H9 (cell line): ENCODE measurements around the gene MRPL48. TPM values are rescaled to one million over a fixed set of nuclear protein-coding genes. Genes with fewer than 3 reads are reported as not detected.
A peak's percentile ranks its signal among the peaks of the same experiment; 100 is the strongest.

Experiments
- DNase-seq: peaks from one replicate; pipeline ENCODE4 v3.0.0-alpha.2; 2017
- H2AFZ ChIP-seq: one replicate; pipeline ENCODE4 v1.6.1; 2013; ENCODE audit warnings: mild to moderate bottlenecking, low read length, control low read depth, moderate library complexity
- H2AK5ac ChIP-seq: 2 replicates; pipeline ENCODE4 v1.6.1; 2013; ENCODE audit warnings: low read length, control low read depth, mixed read lengths; ENCODE audit not compliant: insufficient read length
- H2BK120ac ChIP-seq: one replicate; pipeline ENCODE4 v1.6.1; 2013; ENCODE audit warnings: low read depth, mild to moderate bottlenecking, low read length, control low read depth, inconsistent platforms; ENCODE audit not compliant: poor library complexity, severe bottlenecking
- H2BK12ac ChIP-seq: 2 replicates; pipeline ENCODE4 v1.6.1; 2013; ENCODE audit warnings: low read length, control low read depth, mixed read lengths, low read depth; ENCODE audit not compliant: insufficient read length
- H2BK15ac ChIP-seq: 2 replicates; pipeline ENCODE4 v1.6.1; 2013; ENCODE audit warnings: low read depth, low read length, control low read depth
- H2BK20ac ChIP-seq: one replicate; pipeline ENCODE4 v1.6.1; 2013; ENCODE audit warnings: low read depth, mild to moderate bottlenecking, low read length, control low read depth, inconsistent platforms; ENCODE audit not compliant: poor library complexity, severe bottlenecking
- H2BK5ac ChIP-seq: 2 replicates; pipeline ENCODE4 v1.6.1; 2013; ENCODE audit warnings: low read length, control low read depth, mixed read lengths; ENCODE audit not compliant: insufficient read length
- H3K14ac ChIP-seq: 2 replicates; pipeline ENCODE4 v1.6.1; 2013; ENCODE audit warnings: low read length, control low read depth; ENCODE audit not compliant: insufficient read depth
- H3K18ac ChIP-seq: 2 replicates; pipeline ENCODE4 v1.6.1; 2013; ENCODE audit warnings: low read depth, mild to moderate bottlenecking, mixed read lengths, low read length, control low read depth; ENCODE audit not compliant: insufficient read length
- H3K23ac ChIP-seq: 2 replicates; pipeline ENCODE4 v1.6.1; 2013; ENCODE audit warnings: low read length, control low read depth, mixed read lengths, low read depth; ENCODE audit not compliant: insufficient read length
- H3K23me2 ChIP-seq: 2 replicates; pipeline ENCODE4 v1.6.1; 2013; ENCODE audit warnings: low read depth, mild to moderate bottlenecking, mixed read lengths, low read length, control low read depth; ENCODE audit not compliant: insufficient read length, poor library complexity, severe bottlenecking
- H3K27ac ChIP-seq: 2 replicates; pipeline ENCODE4 v1.5.1; 2013; ENCODE audit warnings: low read length, control low read depth, mixed read lengths, low read depth; ENCODE audit not compliant: insufficient read length
- H3K27me3 ChIP-seq: 2 replicates; pipeline ENCODE4 v1.6.1; 2013; ENCODE audit warnings: low read length, control low read depth, inconsistent platforms; ENCODE audit not compliant: insufficient read depth
- H3K4ac ChIP-seq: 2 replicates; pipeline ENCODE4 v1.6.1; 2013; ENCODE audit warnings: low read depth, mild to moderate bottlenecking, control low read depth, inconsistent platforms, low read length, moderate library complexity
- H3K4me1 ChIP-seq: 2 replicates; pipeline ENCODE4 v1.6.1; 2013; ENCODE audit warnings: low read length, control low read depth, inconsistent platforms; ENCODE audit not compliant: insufficient read depth
- H3K4me2 ChIP-seq: 2 replicates; pipeline ENCODE4 v1.6.1; 2013; ENCODE audit warnings: low read length, control low read depth, mixed read lengths; ENCODE audit not compliant: insufficient read length, insufficient read depth
- H3K56ac ChIP-seq: 2 replicates; pipeline ENCODE4 v1.6.1; 2013; ENCODE audit warnings: low read depth, mild to moderate bottlenecking, mixed read lengths, low read length, control low read depth; ENCODE audit not compliant: insufficient read length
- H3K79me1 ChIP-seq: 2 replicates; pipeline ENCODE4 v1.6.1; 2013; ENCODE audit warnings: low read depth, mild to moderate bottlenecking, moderate library complexity, low read length, control low read depth, inconsistent platforms; ENCODE audit not compliant: insufficient read depth, poor library complexity, severe bottlenecking
- H3K79me2 ChIP-seq: 2 replicates; pipeline ENCODE4 v1.6.1; 2013; ENCODE audit warnings: low read length, control low read depth, inconsistent platforms; ENCODE audit not compliant: insufficient read depth
- H3K9ac ChIP-seq: 2 replicates; pipeline ENCODE4 v1.6.1; 2013; ENCODE audit warnings: low read length, control low read depth, mixed read lengths; ENCODE audit not compliant: insufficient read length; ENCODE audit errors: extremely low read depth
- H3K9me3 ChIP-seq: one replicate; pipeline ENCODE4 v1.6.1; 2013; ENCODE audit warnings: low read depth, low read length, inconsistent platforms; ENCODE audit not compliant: control insufficient read depth
- H3T11ph ChIP-seq: one replicate; pipeline ENCODE4 v1.6.1; 2013; ENCODE audit warnings: mild to moderate bottlenecking, low read length, control low read depth, inconsistent platforms
- H4K20me1 ChIP-seq: one replicate; pipeline ENCODE4 v1.6.1; 2013; ENCODE audit not compliant: control insufficient read depth, insufficient read length, insufficient read depth
- H4K5ac ChIP-seq: 2 replicates; pipeline ENCODE4 v1.6.1; 2013; ENCODE audit warnings: low read depth, mild to moderate bottlenecking, mixed read lengths, low read length, control low read depth; ENCODE audit not compliant: insufficient read length
- H4K8ac ChIP-seq: replicated peaks from 2 replicates; pipeline ENCODE4 v1.6.1; 2013; ENCODE audit warnings: low read length, control low read depth, mixed read lengths, low read depth; ENCODE audit not compliant: insufficient read length
- H4K91ac ChIP-seq: 2 replicates; pipeline ENCODE4 v1.6.1; 2013; ENCODE audit warnings: low read depth, mild to moderate bottlenecking, moderate library complexity, mixed read lengths, low read length, control low read depth; ENCODE audit not compliant: insufficient read length
- H3K27ac Mint-ChIP-seq, 3 experiments: 2 replicates in 2 of 3; 3 replicates in 1 of 3; pipeline ENCODE4 v1.8.0; 2020 to 2021; ENCODE audit warnings: mixed read lengths in 3 of 3, mild to moderate bottlenecking in 1 of 3, moderate library complexity in 1 of 3
- H3K27me3 Mint-ChIP-seq: 2 replicates; pipeline ENCODE4 v1.8.0; 2021; ENCODE audit warnings: low read depth, mild to moderate bottlenecking, moderate library complexity, mixed read lengths
- H3K36me3 Mint-ChIP-seq, 3 experiments: 2 replicates in 2 of 3; 3 replicates in 1 of 3; pipeline ENCODE4 v1.8.0; 2020 to 2021; ENCODE audit warnings: low read depth in 3 of 3, mixed read lengths in 3 of 3; ENCODE audit not compliant: insufficient read depth in 1 of 3
- H3K4me1 Mint-ChIP-seq, 2 experiments: 2 replicates each; pipeline ENCODE4 v1.8.0; 2020; ENCODE audit warnings: mixed read lengths in 2 of 2
- H3K4me3 Mint-ChIP-seq, 2 experiments: 2 replicates in 1 of 2; 3 replicates in 1 of 2; pipeline ENCODE4 v1.8.0; 2020 to 2021; ENCODE audit warnings: mild to moderate bottlenecking in 2 of 2, mixed read lengths in 2 of 2, moderate library complexity in 1 of 2
- H3K9me3 Mint-ChIP-seq, 2 experiments: 2 replicates in 1 of 2; 3 replicates in 1 of 2; pipeline ENCODE4 v1.8.0; 2020; ENCODE audit warnings: mild to moderate bottlenecking in 2 of 2, mixed read lengths in 2 of 2, moderate library complexity in 1 of 2
- WGBS: extraction: QIAGEN DNeasy Blood & Tissue Kit; methylation state at CpG from one replicate; pipeline ENCODE4 v1.1.7; 2013; ENCODE audit warnings: missing lambda C conversion rate, low lambda C conversion rate, mixed read lengths; ENCODE audit not compliant: insufficient read length; ENCODE audit errors: extremely low coverage; 5-methylcytosine and 5-hydroxymethylcytosine counted together
- total RNA-seq: library from RNA; stranded (reverse); gene quantifications from 2 replicates; pipeline ENCODE4 v1.2.1, GENCODE V29; 2021
- TF ChIP-seq, protein P1 (sequence below): fragments of 200-600 bp; sonication (generic); conservative IDR thresholded peaks from 3 replicates; pipeline ENCODE4 v1.8.0; 2021; ENCODE audit warnings: antibody characterized with exemption, mild to moderate bottlenecking

Gene MRPL48
- total RNA-seq, 1 experiment from 2014 or later, result 36.4 TPM

DNA sequence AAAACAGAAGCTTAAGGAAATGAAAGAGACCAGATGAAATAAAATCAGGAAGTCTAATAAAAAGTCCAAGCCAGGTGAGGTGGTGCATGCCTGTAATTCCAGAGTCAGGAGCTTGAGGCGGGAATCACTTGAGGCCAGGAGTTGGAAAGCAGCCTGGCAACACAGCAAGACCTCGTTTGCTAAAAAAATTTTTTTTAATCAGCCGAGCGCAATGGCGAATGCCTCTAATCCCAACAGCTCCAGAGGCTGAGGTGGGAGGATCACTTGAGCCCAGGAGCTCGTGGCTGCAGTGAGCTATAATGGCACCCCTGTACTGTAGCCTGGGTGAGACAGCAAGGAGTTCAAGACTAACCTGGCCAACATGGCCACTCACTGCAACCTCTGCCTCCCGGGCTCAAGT lies 34.8 kb upstream of the MRPL48 start:
- Histone ChIP-seq H3K4ac (no peak overlapping the region), H4K91ac (no peak overlapping the region), H3K27me3 (no peaks in the 10 kb centered on the region), H3K23me2 (no peaks in the 10 kb centered on the region), H3K56ac (no peak overlapping the region), H4K5ac (no peak overlapping the region), H2AK5ac (no peak overlapping the region), H2BK120ac (no peak overlapping the region), H3K23ac (no peak overlapping the region), H3K14ac (no peak overlapping the region; the same call in 1 of the 2 replicates), H3K27ac (no peak overlapping the region), H3T11ph (no peak overlapping the region), H4K20me1 (no peaks in the 10 kb centered on the region), H2BK20ac (no peak overlapping the region), H4K8ac (no peak overlapping the region), H3K4me1 (no peaks in the 10 kb centered on the region), H2AFZ (no peak overlapping the region), H3K9me3 (no peaks in the 10 kb centered on the region), H2BK5ac (no peak overlapping the region), H3K18ac (no peak overlapping the region), H3K9ac (no peak overlapping the region), H2BK15ac (no peak overlapping the region), H3K79me1 (peaks cover 13% of the 10 kb centered on the region), H2BK12ac (no peak overlapping the region), H3K4me2 (no peak overlapping the region), H3K79me2 (peaks cover 31% of the 10 kb centered on the region; the same call in 1 of the 2 replicates)
- Mint-ChIP-seq H3K36me3 (peaks cover 0 to 13% (median 0%) of the 10 kb centered on the region in 3 experiments; a peak in 4 of 7 replicates), H3K27ac (0 out of 7 replicates have a peak overlapping the region, but pooled peaks of 1 of the 3 experiments have one; percentile 68), H3K9me3 (no peaks in the 10 kb centered on the region), H3K4me1 (peaks cover 7 to 10% of the 10 kb centered on the region in 2 experiments), H3K27me3 (no peaks in the 10 kb centered on the region), H3K4me3 (no peak overlapping the region)
- WGBS, result no CpG with 5 or more reads among the region's 7 CpGs
- DNase-seq, result no peak
- TF ChIP-seq, protein P1, sequence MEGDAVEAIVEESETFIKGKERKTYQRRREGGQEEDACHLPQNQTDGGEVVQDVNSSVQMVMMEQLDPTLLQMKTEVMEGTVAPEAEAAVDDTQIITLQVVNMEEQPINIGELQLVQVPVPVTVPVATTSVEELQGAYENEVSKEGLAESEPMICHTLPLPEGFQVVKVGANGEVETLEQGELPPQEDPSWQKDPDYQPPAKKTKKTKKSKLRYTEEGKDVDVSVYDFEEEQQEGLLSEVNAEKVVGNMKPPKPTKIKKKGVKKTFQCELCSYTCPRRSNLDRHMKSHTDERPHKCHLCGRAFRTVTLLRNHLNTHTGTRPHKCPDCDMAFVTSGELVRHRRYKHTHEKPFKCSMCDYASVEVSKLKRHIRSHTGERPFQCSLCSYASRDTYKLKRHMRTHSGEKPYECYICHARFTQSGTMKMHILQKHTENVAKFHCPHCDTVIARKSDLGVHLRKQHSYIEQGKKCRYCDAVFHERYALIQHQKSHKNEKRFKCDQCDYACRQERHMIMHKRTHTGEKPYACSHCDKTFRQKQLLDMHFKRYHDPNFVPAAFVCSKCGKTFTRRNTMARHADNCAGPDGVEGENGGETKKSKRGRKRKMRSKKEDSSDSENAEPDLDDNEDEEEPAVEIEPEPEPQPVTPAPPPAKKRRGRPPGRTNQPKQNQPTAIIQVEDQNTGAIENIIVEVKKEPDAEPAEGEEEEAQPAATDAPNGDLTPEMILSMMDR, result no peak
